HG03196 (cell line): Measurements from ENCODE around the gene NGRN.
"Not testable (repeated sequence)": the region's sequence is repeated elsewhere in the genome, so short reads cannot be mapped to it uniquely, and the experiment has no call there.

ENCODE experiments used
- ATAC-seq: cut with Tn5 transposase; IDR thresholded peaks from one replicate; pipeline ENCODE4 v1.9.1; 2021; ENCODE audit not compliant: unreplicated experiment

NGRN gene

GRCh38 chr15:90281637-90282036, 16.2 kb downstream of the NGRN start:
- not testable (repeated sequence) for ATAC-seq

GRCh38 chr15:90286678-90287077, 21.2 kb downstream of the NGRN start:
- ATAC-seq = no peak

- no peak for ATAC-seq
Measured at GRCh38 chr15:90287101-90287500, 21.6 kb downstream of the NGRN start.

GRCh38 chr15:90287946-90288345, 22.5 kb downstream of the NGRN start:
- ATAC-seq = no peak

- no peak for ATAC-seq
Measured at GRCh38 chr15:90291679-90292356, 26.3 kb downstream of the NGRN start.

GRCh38 chr15:90293040-90293810, 27.8 kb downstream of the NGRN start:
- not testable (repeated sequence) for ATAC-seq

GRCh38 chr15:90294159-90294558, 28.7 kb downstream of the NGRN start:
- ATAC-seq = no peak

GRCh38 chr15:90294601-90295269, 29.3 kb downstream of the NGRN start:
- ATAC-seq = no peak

- ATAC-seq = no peak
Measured at GRCh38 chr15:90295270-90295648, 29.8 kb downstream of the NGRN start.

- ATAC-seq = not testable (repeated sequence)
Measured at GRCh38 chr15:90296316-90296884, 30.9 kb downstream of the NGRN start.

GRCh38 chr15:90297021-90297420, 31.5 kb downstream of the NGRN start:
- ATAC-seq = no peak

- ATAC-seq = no peak
Measured at GRCh38 chr15:90300541-90300940, 35.1 kb downstream of the NGRN start.

- no peak for ATAC-seq
Measured at GRCh38 chr15:90300988-90301706, 35.7 kb downstream of the NGRN start.

- ATAC-seq = no peak
Measured at GRCh38 chr15:90301707-90302300, 36.3 kb downstream of the NGRN start.

GRCh38 chr15:90305355-90305754, 39.9 kb downstream of the NGRN start:
- ATAC-seq = not testable (repeated sequence)

- ATAC-seq = no peak
Measured at GRCh38 chr15:90305932-90306331, 40.5 kb downstream of the NGRN start.

GRCh38 chr15:90306560-90306959, 41.1 kb downstream of the NGRN start:
- ATAC-seq = no peak

GRCh38 chr15:90307661-90308060, 42.2 kb downstream of the NGRN start:
- ATAC-seq = no peak

- no peak for ATAC-seq
Measured at GRCh38 chr15:90309020-90309419, 43.5 kb downstream of the NGRN start.

- ATAC-seq = no peak
Measured at GRCh38 chr15:90315278-90315982, 50.0 kb downstream of the NGRN start.
